Activated T-helper 1 cell treated with anti-CD3 and anti-CD28 coated beads, Interleukin-12 subunit alpha, Interleukin-12 subunit beta, Interleukin-2, Interleukin-4 antibody, amounts not matched to agents 30 ng/mL and 10 ng/mL and 1 ng/mL, durations not matched to agents 14 hours and 24 hours and 36 hours (primary cell): ENCODE measurements around the gene AZIN2. TPM values are rescaled to one million over a fixed set of nuclear protein-coding genes. Genes with fewer than 3 reads are reported as not detected.
"Not testable (repeated sequence)": the region's sequence is repeated elsewhere in the genome, so short reads cannot be mapped to it uniquely, and the experiment has no call there.

Source experiments
- DNase-seq: peaks from one replicate; pipeline ENCODE4 v3.0.0; 2021; ENCODE audit warnings: low spot score
- H3K27ac Mint-ChIP-seq: one replicate; pipeline ENCODE4 v1.8.0; 2021; ENCODE audit warnings: mild to moderate bottlenecking, mixed read lengths
- H3K27me3 Mint-ChIP-seq: one replicate; pipeline ENCODE4 v1.8.0; 2022; ENCODE audit warnings: mild to moderate bottlenecking, moderate library complexity, mixed read lengths; ENCODE audit not compliant: insufficient read depth
- H3K36me3 Mint-ChIP-seq: one replicate; pipeline ENCODE4 v1.8.0; 2021; ENCODE audit warnings: low read depth, mixed read lengths
- H3K4me1 Mint-ChIP-seq: one replicate; pipeline ENCODE4 v1.8.0; 2021; ENCODE audit warnings: low read depth, mixed read lengths
- H3K4me3 Mint-ChIP-seq: one replicate; pipeline ENCODE4 v1.8.0; 2021; ENCODE audit warnings: mild to moderate bottlenecking, moderate library complexity, mixed read lengths
- H3K9me3 Mint-ChIP-seq: one replicate; pipeline ENCODE4 v1.8.0; 2021; ENCODE audit warnings: mixed read lengths
- intact Hi-C: fragments of 100-400 bp; cut with micrococcal nuclease; formaldehyde crosslinking; loops from one replicate; pipeline ENCODE4 v1.15.1; 2024
- total RNA-seq: library from RNA; stranded (reverse); gene quantifications from 2 replicates; pipeline ENCODE4 v1.2.3, GENCODE V29; 2022

The AZIN2 gene
- total RNA-seq, 1 donor from 2014 or later, result 1.4 TPM

DNA sequence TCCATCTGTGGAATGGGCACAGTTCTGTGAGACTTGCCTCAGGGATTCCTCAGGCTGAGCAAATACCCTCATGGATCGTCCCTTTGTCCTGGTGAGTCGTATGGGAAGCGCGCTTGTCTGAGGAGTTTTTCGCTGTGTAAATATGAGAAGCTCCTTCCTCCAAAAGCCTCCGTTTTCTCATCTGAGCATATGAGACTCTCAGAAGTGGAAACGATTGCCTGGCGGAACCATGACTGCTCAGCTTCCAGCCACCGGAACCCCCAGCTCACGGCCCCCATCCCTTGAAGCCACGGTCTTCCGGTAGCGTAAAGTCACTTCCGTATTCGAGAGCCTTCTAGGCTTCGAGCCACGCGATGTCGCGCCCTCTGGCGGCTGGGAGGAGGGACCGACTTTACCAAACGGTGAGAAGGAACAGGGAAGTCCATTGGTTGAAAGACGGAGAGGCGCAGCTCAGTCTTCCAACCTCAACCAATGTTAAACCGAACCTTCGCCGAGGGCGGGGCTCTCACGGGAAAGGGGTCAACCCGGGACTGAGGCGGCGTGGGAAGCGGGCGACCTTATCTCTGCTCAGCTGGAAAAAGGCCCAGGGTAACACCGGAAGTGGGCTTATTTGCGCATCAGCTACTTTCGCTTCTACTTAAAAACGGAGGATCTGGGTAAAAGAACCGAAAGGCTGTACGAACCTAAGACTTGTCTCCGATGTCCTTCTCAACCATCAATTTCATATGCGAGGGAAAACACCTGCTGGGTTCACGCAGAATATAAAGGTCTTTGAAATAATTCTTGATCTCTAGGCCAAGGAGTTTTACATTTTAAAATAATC lies 46.3 kb downstream of the AZIN2 start:
- no peaks in the 10 kb centered on the region for H3K27me3 Mint-ChIP-seq
- H3K4me1 Mint-ChIP-seq, result peaks cover 45% of the 10 kb centered on the region
- no peaks in the 10 kb centered on the region for H3K9me3 Mint-ChIP-seq
- peak overlapping the region; percentile 96 for H3K4me3 Mint-ChIP-seq
- peak overlapping the region; percentile 96 for H3K27ac Mint-ChIP-seq
- intact Hi-C loops, result loop anchor here (1.0 to 2.0 kb wide), 13 partner anchors 28 to 733 kb away; partner anchors contain the start of genes AZIN2, BSDC1, PHC2 and RNF19B
- peak; percentile 99 for DNase-seq
- H3K36me3 Mint-ChIP-seq, result peaks cover 17% of the 10 kb centered on the region

DNA sequence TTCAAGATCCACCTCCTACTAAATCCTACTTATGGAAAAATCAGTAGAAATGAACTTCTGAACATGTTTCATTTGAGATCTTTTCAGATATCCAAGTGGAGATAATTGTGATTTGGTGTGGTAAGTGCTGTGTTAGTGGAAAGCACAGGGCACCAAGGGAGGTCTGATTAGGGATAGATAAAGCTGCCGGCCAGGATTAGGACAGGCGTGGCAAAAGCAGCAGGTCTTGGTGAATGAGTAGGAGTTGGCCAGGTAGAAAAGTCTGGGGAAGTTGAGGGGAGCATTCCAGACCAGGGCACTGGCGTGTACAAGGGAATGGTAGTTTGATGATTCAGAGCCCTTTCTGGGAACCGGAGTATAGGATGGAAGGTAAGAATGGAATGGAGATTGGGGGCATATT lies 47.8 kb downstream of the AZIN2 start:
- H3K36me3 Mint-ChIP-seq, result peaks cover 22% of the 10 kb centered on the region
- no peaks in the 10 kb centered on the region for H3K27me3 Mint-ChIP-seq
- H3K27ac Mint-ChIP-seq, result no peak overlapping the region
- no peak overlapping the region for H3K4me3 Mint-ChIP-seq
- H3K9me3 Mint-ChIP-seq, result no peaks in the 10 kb centered on the region
- H3K4me1 Mint-ChIP-seq, result peaks cover 50% of the 10 kb centered on the region
- intact Hi-C loops, result no loop called here
- DNase-seq, result no peak

DNA sequence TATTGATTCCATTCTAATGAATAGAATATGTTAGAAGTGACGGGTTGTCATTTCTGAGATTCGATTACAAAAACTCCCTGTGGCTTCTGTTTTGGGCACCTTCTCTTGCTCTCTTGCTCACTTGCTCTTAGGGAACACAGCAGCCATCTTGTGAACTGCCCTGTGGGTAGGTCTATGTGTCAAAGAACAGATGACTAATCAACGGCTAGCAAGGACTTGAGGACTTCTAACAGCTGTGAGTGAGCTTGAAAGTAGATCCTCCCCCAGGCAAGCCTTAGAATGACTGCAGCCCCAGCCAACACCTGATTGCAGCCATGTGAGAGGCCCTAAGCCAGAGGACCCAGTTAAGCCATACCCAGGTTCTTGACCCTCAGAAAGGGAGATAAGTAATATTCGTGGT lies 49.3 kb downstream of the AZIN2 start:
- Mint-ChIP-seq H3K4me1 (peaks cover 49% of the 10 kb centered on the region), H3K36me3 (peaks cover 21% of the 10 kb centered on the region), H3K9me3 (no peaks in the 10 kb centered on the region), H3K27ac (peak overlapping the region; percentile 61), H3K27me3 (no peaks in the 10 kb centered on the region), H3K4me3 (no peak overlapping the region)
- DNase-seq, result no peak
- intact Hi-C loops, result no loop called here

DNA sequence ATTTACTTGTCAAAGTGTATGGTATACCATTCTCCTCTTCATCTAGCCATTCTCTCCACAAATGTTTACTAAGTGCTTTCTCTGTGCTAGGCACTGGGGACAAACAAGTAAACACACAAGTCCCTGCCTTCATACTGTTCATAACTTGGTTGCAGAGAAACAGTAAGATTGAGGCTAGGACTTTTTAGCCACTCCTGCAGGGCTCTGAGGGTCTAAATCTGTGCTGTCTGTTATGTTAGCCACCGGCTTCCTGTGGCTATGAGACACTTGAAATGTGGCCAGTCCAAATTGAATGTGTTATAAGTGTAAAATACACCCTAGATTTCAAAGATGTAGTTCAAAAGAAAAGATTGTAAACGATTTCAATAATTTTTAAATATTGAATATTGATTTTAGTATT lies 50.2 kb downstream of the AZIN2 start:
- DNase-seq, result no peak
- Mint-ChIP-seq H3K4me1 (peaks cover 40% of the 10 kb centered on the region), H3K27ac (no peak overlapping the region), H3K36me3 (peaks cover 14% of the 10 kb centered on the region), H3K4me3 (no peak overlapping the region), H3K27me3 (no peaks in the 10 kb centered on the region), H3K9me3 (no peaks in the 10 kb centered on the region)
- intact Hi-C loops, result no loop called here

DNA sequence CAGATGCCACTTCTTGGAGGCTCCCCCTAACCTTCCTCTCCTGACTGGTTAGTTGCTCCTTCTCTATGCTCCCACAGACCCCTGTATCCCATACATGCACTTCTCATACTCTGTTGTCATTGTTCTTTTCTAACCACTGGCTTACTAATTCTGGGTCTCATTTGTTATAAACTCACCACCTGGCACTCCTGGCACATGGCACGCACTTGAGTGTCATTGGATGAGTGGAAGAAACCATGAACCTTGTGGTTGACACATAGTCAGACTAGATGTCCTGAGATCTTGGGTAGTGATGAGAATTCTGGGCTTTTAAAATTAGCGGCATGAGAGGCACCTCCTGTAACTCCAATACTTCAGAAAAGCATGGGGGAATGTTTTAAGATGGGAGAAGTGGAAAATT lies 51.6 kb downstream of the AZIN2 start:
- no peak overlapping the region for H3K4me3 Mint-ChIP-seq
- no peak for DNase-seq
- intact Hi-C loops, result no loop called here
- no peaks in the 10 kb centered on the region for H3K27me3 Mint-ChIP-seq
- H3K27ac Mint-ChIP-seq, result no peak overlapping the region
- peaks cover 34% of the 10 kb centered on the region for H3K4me1 Mint-ChIP-seq
- peaks cover 12% of the 10 kb centered on the region for H3K36me3 Mint-ChIP-seq
- H3K9me3 Mint-ChIP-seq, result no peaks in the 10 kb centered on the region

DNA sequence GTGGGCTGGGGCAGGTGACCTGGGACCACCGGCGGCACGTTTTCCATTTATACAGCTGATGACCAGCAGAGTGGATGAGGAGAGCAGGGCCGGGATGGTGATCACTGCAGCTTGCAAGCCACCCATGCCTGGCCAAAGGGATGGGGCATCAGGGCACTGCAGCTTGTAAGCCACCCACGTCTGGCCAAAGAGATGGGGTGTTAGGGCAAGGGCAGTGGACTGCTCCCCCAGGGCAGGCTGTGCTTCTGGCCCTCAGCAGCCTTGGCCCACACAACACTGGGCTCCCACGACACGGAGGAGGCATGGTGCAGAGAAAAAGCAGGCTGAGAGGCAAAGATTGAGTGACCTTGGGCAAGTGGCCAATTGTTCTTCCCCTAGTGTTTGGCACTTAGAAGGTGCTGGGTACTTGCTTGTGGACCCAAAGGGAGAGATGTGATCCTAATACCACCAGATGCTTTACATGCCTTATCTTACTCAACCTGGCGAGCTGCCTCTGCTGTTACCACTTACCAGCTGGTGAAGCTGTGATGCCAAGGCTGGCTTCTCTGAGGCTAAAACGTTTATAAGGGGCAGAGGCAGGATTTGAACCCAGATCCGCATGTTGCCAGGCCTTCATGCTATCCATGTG lies 52.6 kb downstream of the AZIN2 start:
- Mint-ChIP-seq H3K27ac (no peak overlapping the region), H3K27me3 (no peaks in the 10 kb centered on the region), H3K4me3 (no peak overlapping the region), H3K4me1 (peaks cover 30% of the 10 kb centered on the region), H3K36me3 (peaks cover 12% of the 10 kb centered on the region), H3K9me3 (no peaks in the 10 kb centered on the region)
- no peak for DNase-seq
- intact Hi-C loops, result no loop called here

DNA sequence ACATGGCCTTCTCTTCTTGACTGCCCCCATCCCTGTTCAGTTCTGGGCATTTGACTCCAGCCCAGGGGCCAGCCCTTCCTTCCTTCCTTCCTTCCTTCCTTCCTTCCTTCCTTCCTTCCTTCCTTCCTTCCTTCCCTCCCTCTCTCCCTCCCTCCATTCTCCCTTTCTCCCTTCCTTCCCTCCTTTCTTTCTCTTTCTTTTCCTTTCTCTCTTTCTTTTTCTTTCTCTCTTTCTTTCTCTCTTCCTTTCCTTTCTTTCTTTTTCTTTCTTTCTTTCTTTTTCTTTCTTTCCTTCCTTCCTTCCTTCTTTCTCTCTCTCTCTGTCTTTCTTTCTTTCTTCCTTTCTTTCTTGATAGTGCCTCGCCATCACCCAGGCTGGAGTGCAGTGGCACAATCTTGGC lies 55.1 kb downstream of the AZIN2 start:
- H3K4me1 Mint-ChIP-seq, intact Hi-C loops: not testable (repeated sequence)

DNA sequence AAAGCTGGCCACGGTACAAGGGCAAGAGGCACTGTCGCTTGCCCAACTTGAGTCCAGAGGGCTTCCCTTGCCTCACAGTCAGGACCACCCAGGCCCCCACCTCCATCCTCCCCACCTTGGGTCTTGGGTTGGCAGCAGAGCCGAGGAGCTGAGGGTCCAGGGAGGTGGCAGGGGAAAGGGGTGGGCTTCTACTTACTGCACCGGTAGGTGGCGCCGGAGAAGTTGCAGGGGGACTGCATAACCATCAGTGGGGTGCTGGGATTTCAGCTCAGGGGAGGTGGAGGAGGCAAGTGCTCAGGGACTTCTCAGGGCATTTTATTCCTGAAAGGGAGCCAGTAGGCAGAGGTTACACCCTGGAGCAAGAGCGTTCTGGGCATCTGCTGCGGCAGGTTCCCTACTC lies 56.8 kb downstream of the AZIN2 start:
- H3K9me3 Mint-ChIP-seq, result no peaks in the 10 kb centered on the region
- no peak overlapping the region for H3K4me3 Mint-ChIP-seq
- H3K27me3 Mint-ChIP-seq, result no peaks in the 10 kb centered on the region
- intact Hi-C loops, result no loop called here
- H3K4me1 Mint-ChIP-seq, result peaks cover under 1% of the 10 kb centered on the region
- H3K27ac Mint-ChIP-seq, result no peak overlapping the region
- H3K36me3 Mint-ChIP-seq, result peaks cover 3% of the 10 kb centered on the region
- no peak for DNase-seq

More for the DNA sequence above, 55.1 kb downstream of the AZIN2 start:
- not testable (repeated sequence) for H3K4me3 Mint-ChIP-seq, H3K27me3 Mint-ChIP-seq, H3K9me3 Mint-ChIP-seq, H3K36me3 Mint-ChIP-seq, DNase-seq, H3K27ac Mint-ChIP-seq

DNA sequence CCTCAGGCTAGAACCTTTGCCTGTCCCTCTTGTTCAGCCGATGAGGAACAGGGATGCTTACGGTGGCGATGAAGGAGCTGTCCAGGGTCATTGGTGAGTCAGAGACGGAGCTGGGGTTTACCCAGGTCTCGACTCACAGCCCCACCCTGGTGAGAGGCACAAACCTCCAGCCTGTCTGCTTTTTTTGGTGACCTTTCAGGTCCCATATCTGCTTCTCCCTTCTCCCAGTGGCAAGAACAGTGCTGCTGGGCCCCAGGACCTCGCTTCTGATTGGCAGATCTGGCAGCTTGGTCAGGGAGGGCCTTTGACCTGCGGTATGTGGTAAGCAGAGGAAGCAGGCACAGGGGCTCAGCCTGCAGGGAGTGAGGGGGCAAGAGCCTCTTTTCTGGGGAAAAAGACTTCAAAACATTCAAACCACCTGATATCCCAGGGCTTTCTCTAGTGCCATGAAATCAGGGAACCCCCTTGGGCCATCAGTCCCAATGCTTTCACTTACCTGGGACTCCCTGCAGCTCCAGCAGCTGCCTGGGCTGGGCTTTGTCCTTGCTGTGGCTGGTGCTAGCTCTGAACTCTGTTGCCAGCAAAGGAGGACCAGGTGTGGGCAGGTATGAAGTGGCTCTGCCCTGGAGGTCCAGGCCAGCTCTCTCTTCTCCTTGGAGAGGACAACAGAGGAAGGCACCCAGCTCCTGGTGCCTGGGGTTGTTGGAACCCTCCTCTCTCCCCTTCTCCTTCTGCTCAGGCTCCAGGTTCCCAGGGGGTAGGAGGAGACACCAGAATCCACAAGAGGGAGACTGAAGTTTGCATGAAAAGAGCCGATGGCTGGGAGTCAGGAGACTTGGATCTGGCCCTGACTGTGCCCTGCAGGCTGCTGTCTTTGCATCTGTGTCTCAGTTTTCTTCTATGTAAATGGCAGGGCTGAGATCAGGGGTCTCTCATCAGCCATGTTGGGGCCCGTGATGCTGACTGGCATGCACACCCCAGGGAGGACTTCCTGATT lies 59.5 kb downstream of the AZIN2 start:
- Mint-ChIP-seq H3K4me3 (no peak overlapping the region), H3K4me1 (no peaks in the 10 kb centered on the region), H3K27me3 (no peaks in the 10 kb centered on the region), H3K27ac (no peak overlapping the region), H3K9me3 (no peaks in the 10 kb centered on the region), H3K36me3 (peaks cover 1% of the 10 kb centered on the region)
- DNase-seq, result no peak
- intact Hi-C loops, result no loop called here

DNA sequence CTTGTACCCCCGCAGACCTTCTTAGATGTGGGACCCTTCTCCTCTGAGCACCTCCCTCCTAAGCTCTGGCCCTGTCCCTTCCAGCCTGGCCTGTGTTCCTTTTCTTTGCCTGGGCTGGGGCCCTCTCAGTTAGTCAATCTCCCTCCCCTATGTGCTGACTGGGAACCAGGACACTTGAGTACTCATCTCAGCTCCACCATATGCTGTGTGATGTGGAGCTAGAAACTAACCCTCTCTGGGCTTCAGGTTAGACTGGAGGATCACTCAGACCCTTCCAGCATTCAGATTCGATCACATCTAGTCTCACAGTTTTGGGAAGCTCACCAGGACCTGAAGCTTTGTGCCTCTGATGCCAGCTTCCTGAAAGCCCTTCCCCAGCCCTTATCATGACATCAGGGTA lies 60.3 kb downstream of the AZIN2 start:
- Mint-ChIP-seq H3K4me3 (no peak overlapping the region), H3K4me1 (no peaks in the 10 kb centered on the region), H3K27me3 (no peaks in the 10 kb centered on the region), H3K27ac (no peak overlapping the region), H3K9me3 (no peaks in the 10 kb centered on the region), H3K36me3 (peaks cover under 1% of the 10 kb centered on the region)
- DNase-seq, result no peak
- intact Hi-C loops, result no loop called here

DNA sequence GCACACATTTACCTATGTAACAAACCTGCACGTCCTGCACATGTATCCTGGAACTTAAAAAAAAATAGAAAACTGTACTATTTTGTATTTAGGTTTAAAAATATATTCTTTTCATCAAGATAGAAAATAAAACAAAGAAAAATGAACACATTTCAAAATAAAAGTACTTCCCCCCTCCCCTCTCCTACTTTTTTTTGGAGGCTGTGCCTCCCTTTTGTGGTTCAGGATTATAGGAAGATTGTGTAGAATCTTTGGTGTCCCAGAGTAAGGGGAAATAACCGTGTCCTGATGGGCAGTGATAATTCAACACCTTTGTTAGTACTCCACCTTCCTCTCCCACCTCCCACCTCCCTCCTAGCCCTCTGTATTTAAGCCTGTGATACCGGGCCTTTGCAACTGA lies 60.8 kb downstream of the AZIN2 start:
- no peak overlapping the region for H3K27ac Mint-ChIP-seq

DNA sequence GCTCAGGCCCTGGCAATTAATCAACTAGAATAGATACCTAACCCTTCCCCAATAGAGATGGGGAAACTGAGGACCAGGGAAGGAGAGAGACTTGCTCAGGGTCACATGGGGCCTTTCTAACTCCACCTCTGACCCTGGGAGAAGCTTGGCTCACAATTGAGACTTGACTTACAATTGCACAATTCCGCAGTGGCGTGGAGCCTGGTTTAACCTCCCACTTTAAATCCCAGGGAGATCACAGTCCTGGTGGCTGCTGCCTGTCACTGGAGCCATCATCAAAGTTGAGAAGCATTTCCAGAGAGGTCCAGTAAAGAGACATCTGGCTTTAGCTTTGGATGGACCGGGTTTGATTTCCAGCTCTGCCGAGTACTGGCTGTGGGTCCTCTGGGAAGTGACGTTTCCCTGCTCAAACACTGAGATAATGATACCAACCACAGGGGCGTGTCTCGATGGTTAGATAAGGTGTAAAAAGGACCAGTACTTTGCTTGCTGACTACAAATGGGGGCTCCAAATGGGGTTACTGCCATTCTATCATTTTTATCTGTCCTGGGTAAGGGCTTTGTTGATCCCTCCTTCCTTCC lies 61.6 kb downstream of the AZIN2 start:
- intact Hi-C loops, result no loop called here
- H3K9me3 Mint-ChIP-seq, result no peaks in the 10 kb centered on the region
- no peak overlapping the region for H3K27ac Mint-ChIP-seq

More for the DNA sequence above, 60.8 kb downstream of the AZIN2 start:
- Mint-ChIP-seq H3K36me3 (peaks cover 5% of the 10 kb centered on the region), H3K27me3 (no peaks in the 10 kb centered on the region), H3K9me3 (no peaks in the 10 kb centered on the region), H3K4me1 (no peaks in the 10 kb centered on the region), H3K4me3 (no peak overlapping the region)
- intact Hi-C loops, result no loop called here
- no peak for DNase-seq

More for the DNA sequence above, 61.6 kb downstream of the AZIN2 start:
- no peaks in the 10 kb centered on the region for H3K4me1 Mint-ChIP-seq
- no peak for DNase-seq
- H3K27me3 Mint-ChIP-seq, result no peaks in the 10 kb centered on the region
- peaks cover 5% of the 10 kb centered on the region for H3K36me3 Mint-ChIP-seq
- H3K4me3 Mint-ChIP-seq, result no peak overlapping the region
